Measurements from ENCODE around the gene CLCN1.

DNA sequence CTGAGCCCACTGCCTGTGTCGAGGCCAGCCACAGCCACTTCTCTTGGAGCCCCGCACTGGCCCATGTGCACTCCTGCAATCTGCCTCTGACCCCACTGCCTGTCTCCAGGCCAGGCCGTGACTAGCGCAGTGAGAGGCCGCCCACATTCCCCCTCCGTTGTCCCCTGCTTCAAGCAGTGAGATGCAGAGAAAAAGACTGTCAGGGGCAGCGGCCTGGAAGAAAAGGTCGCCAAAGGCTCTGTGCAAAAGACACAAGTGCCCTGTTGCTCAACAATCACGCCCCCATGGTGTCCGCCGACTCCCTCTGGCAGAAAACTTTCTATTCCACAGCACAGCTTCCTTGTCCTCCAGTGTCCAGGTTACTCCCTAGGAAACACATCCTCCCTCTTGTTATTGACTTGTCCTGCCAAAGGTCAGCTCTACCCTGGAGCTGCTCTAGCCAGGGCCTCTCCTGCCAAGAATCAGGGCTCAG is 36.7 kb downstream of the CLCN1 start:
- TF ChIP-seq, protein P1, sequence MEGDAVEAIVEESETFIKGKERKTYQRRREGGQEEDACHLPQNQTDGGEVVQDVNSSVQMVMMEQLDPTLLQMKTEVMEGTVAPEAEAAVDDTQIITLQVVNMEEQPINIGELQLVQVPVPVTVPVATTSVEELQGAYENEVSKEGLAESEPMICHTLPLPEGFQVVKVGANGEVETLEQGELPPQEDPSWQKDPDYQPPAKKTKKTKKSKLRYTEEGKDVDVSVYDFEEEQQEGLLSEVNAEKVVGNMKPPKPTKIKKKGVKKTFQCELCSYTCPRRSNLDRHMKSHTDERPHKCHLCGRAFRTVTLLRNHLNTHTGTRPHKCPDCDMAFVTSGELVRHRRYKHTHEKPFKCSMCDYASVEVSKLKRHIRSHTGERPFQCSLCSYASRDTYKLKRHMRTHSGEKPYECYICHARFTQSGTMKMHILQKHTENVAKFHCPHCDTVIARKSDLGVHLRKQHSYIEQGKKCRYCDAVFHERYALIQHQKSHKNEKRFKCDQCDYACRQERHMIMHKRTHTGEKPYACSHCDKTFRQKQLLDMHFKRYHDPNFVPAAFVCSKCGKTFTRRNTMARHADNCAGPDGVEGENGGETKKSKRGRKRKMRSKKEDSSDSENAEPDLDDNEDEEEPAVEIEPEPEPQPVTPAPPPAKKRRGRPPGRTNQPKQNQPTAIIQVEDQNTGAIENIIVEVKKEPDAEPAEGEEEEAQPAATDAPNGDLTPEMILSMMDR (IDR thresholded peaks at IDR 0.05): no peak
- TF ChIP-seq POLR2A (IDR thresholded peaks at IDR 0.05): no peak
